MM.1S (cell line): Measurements from ENCODE around the gene TMEM179.

Source experiments
- DNase-seq: peaks from one replicate; pipeline ENCODE4 v3.0.0-alpha.2; 2015
- H2AFZ ChIP-seq: fragments of 300-600 bp; sonication (generic); 2 replicates; pipeline ENCODE4 v1.6.0; 2016; ENCODE audit warnings: antibody characterized with exemption, low read length
- H3F3A ChIP-seq: fragments of 300-600 bp; sonication (generic); 2 replicates; pipeline ENCODE4 v1.6.1; 2016; ENCODE audit warnings: mild to moderate bottlenecking, antibody characterized with exemption, low read length, moderate library complexity, mixed read lengths; ENCODE audit not compliant: insufficient read depth
- H3K27ac ChIP-seq: fragments of 300-600 bp; sonication (generic); 2 replicates; pipeline ENCODE4 v1.5.1; 2016; ENCODE audit warnings: mild to moderate bottlenecking, low read length
- H3K27me3 ChIP-seq: fragments of 300-600 bp; sonication (generic); replicated peaks from 2 replicates; pipeline ENCODE4 v1.6.0; 2016; ENCODE audit warnings: low read length; ENCODE audit not compliant: insufficient read depth
- H3K36me3 ChIP-seq: fragments of 300-600 bp; sonication (generic); replicated peaks from 2 replicates; pipeline ENCODE4 v1.6.1; 2016; ENCODE audit warnings: mild to moderate bottlenecking, low read length, mixed read lengths; ENCODE audit not compliant: insufficient read depth
- H3K4me1 ChIP-seq: fragments of 300-600 bp; sonication (generic); 2 replicates; pipeline ENCODE4 v1.6.1; 2016; ENCODE audit warnings: low read length, mixed read lengths
- H3K4me2 ChIP-seq: fragments of 300-600 bp; sonication (generic); 2 replicates; pipeline ENCODE4 v1.6.0; 2016; ENCODE audit warnings: low read depth, low read length
- H3K4me3 ChIP-seq: fragments of 300-600 bp; sonication (generic); 2 replicates; pipeline ENCODE4 v1.5.1; 2016; ENCODE audit warnings: low read length, mixed read lengths
- H3K79me2 ChIP-seq: fragments of 300-600 bp; sonication (generic); 2 replicates; pipeline ENCODE4 v1.6.1; 2016; ENCODE audit warnings: mixed run types, low read length, mixed read lengths
- H3K9ac ChIP-seq: fragments of 300-600 bp; sonication (generic); 2 replicates; pipeline ENCODE4 v1.6.1; 2016; ENCODE audit warnings: low read length, mixed read lengths
- H3K9me2 ChIP-seq: fragments of 300-600 bp; sonication (generic); replicated peaks from 2 replicates; pipeline ENCODE4 v1.6.1; 2016; ENCODE audit warnings: mild to moderate bottlenecking, low read length, mixed read lengths; ENCODE audit not compliant: insufficient read depth
- H3K9me3 ChIP-seq: fragments of 300-600 bp; sonication (generic); replicated peaks from 2 replicates; pipeline ENCODE4 v1.6.1; 2016; ENCODE audit warnings: mild to moderate bottlenecking, low read length, mixed read lengths; ENCODE audit not compliant: insufficient read depth
- H4K20me1 ChIP-seq: fragments of 300-600 bp; sonication (generic); 2 replicates; pipeline ENCODE4 v1.6.1; 2016; ENCODE audit warnings: mild to moderate bottlenecking, low read length, moderate library complexity, mixed read lengths; ENCODE audit not compliant: insufficient read depth
- EZH2 ChIP-seq: fragments of 300-600 bp; sonication (generic); optimal IDR thresholded peaks from 2 replicates; pipeline ENCODE3; 2017; ENCODE audit warnings: low read depth, mild to moderate bottlenecking, antibody characterized with exemption, low read length, mixed read lengths
- EZH2phosphoT487 ChIP-seq: fragments of 300-600 bp; sonication (generic); IDR thresholded peaks from 2 replicates; pipeline ENCODE4 v1.6.1; 2018; ENCODE audit warnings: antibody characterized with exemption, low read length
- TF ChIP-seq, protein P1 (sequence below): fragments of 300-600 bp; sonication (generic); IDR thresholded peaks from 2 replicates; pipeline ENCODE4 v1.5.1; 2016; ENCODE audit warnings: antibody characterized with exemption, low read length, mixed read lengths

TMEM179 gene

GRCh38 chr14:104641753-104642539, 37.4 kb upstream of the TMEM179 start:
- no peaks in the 10 kb centered on the region for H3K36me3 ChIP-seq
- no peaks in the 10 kb centered on the region for H3K79me2 ChIP-seq
- H3K27me3 ChIP-seq: peaks cover 50% of the 10 kb centered on the region
- H3K9me2 ChIP-seq: no peaks in the 10 kb centered on the region
- no peak overlapping the region for H3K27ac ChIP-seq
- no peak overlapping the region for H3K4me2 ChIP-seq
- no peaks in the 10 kb centered on the region for H3K9me3 ChIP-seq
- no peak overlapping the region for H3K4me3 ChIP-seq
- H3K4me1 ChIP-seq: no peaks in the 10 kb centered on the region
- no peak overlapping the region for H3K9ac ChIP-seq
- DNase-seq: no peak
- H4K20me1 ChIP-seq: no peaks in the 10 kb centered on the region
- no peaks in the 10 kb centered on the region for H3F3A ChIP-seq
- TF ChIP-seq EZH2 (no peak), EZH2phosphoT487 (no peak)
- TF ChIP-seq, protein P1, sequence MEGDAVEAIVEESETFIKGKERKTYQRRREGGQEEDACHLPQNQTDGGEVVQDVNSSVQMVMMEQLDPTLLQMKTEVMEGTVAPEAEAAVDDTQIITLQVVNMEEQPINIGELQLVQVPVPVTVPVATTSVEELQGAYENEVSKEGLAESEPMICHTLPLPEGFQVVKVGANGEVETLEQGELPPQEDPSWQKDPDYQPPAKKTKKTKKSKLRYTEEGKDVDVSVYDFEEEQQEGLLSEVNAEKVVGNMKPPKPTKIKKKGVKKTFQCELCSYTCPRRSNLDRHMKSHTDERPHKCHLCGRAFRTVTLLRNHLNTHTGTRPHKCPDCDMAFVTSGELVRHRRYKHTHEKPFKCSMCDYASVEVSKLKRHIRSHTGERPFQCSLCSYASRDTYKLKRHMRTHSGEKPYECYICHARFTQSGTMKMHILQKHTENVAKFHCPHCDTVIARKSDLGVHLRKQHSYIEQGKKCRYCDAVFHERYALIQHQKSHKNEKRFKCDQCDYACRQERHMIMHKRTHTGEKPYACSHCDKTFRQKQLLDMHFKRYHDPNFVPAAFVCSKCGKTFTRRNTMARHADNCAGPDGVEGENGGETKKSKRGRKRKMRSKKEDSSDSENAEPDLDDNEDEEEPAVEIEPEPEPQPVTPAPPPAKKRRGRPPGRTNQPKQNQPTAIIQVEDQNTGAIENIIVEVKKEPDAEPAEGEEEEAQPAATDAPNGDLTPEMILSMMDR: no peak
- no peak overlapping the region for H2AFZ ChIP-seq

DNA sequence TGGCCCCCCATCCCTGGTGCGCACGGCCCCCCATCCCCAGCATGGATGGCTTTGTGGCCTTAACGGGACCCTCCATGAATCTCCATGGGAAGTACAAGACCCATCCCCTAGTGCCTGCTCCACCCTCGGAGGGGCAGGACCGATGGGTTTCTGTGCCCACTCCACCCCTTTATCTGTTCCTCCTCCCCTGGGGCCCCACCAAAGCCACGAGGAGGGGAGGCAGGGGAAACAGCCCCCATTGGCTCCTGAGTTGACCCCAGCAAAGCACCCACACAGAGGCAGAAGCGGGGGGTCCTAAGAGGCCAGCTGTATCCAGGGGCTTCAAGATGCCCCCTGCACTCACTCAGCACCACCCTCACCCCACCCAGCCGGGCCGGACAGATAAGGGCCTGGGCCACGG, 36.1 kb upstream of the TMEM179 start:
- Histone ChIP-seq H3K4me1 (no peaks in the 10 kb centered on the region), H3K36me3 (no peaks in the 10 kb centered on the region), H3K79me2 (no peaks in the 10 kb centered on the region), H4K20me1 (no peaks in the 10 kb centered on the region), H3K9me2 (no peaks in the 10 kb centered on the region), H3F3A (no peaks in the 10 kb centered on the region), H3K27ac (no peak overlapping the region), H3K4me2 (no peak overlapping the region), H3K9me3 (no peaks in the 10 kb centered on the region), H2AFZ (no peak overlapping the region), H3K4me3 (no peak overlapping the region), H3K27me3 (peaks cover 50% of the 10 kb centered on the region), H3K9ac (no peak overlapping the region)
- no peak for DNase-seq
- TF ChIP-seq EZH2phosphoT487 (no peak), EZH2 (no peak)
- TF ChIP-seq, protein P1: no peak

GRCh38 chr14:104639885-104640548, 35.4 kb upstream of the TMEM179 start:
- Histone ChIP-seq H3K9me2 (no peaks in the 10 kb centered on the region), H3F3A (no peaks in the 10 kb centered on the region), H3K36me3 (no peaks in the 10 kb centered on the region), H4K20me1 (no peaks in the 10 kb centered on the region), H3K27me3 (peaks cover 45% of the 10 kb centered on the region), H3K79me2 (no peaks in the 10 kb centered on the region), H3K9me3 (no peaks in the 10 kb centered on the region), H2AFZ (no peak overlapping the region), H3K9ac (no peak overlapping the region), H3K4me2 (no peak overlapping the region), H3K4me3 (no peak overlapping the region), H3K4me1 (no peaks in the 10 kb centered on the region), H3K27ac (no peak overlapping the region)
- DNase-seq: peak; percentile 9
- TF ChIP-seq EZH2 (no peak), EZH2phosphoT487 (no peak)
- TF ChIP-seq, protein P1: peak; percentile 69
